B cell (primary cell): ENCODE measurements around the gene RPS15. TPM values are rescaled to one million over a fixed set of nuclear protein-coding genes. Genes with fewer than 3 reads are reported as not detected.

Experiments
- ATAC-seq: fragments of 200-7000 bp; cut with Tn5 transposase; one replicate; pipeline ENCODE4 v1.10.0; 2021; ENCODE audit warnings: low read depth, mild to moderate bottlenecking, moderate number of reproducible peaks, moderate library complexity
- CTCF ChIA-PET: fragments of 350-600 bp; sonication (Branson Sonifier 250); formaldehyde crosslinking; loops from one replicate; lab custom pipeline; 2021; ENCODE audit warnings: antibody characterized with exemption, inconsistent platforms; lab: Charles Lee
- POLR2A ChIA-PET: fragments of 350-600 bp; sonication (Branson Sonifier 250); formaldehyde crosslinking; loops from one replicate; lab custom pipeline; 2021; ENCODE audit warnings: antibody characterized with exemption; lab: Charles Lee
- DNase-seq: peaks from one replicate; pipeline ENCODE4 v3.0.0; 2013
- H2AFZ ChIP-seq: 2 replicates; pipeline ENCODE4 v1.6.1; 2012; ENCODE audit warnings: mild to moderate bottlenecking, low read depth, low read length; ENCODE audit not compliant: insufficient read depth, poor library complexity, severe bottlenecking
- H3K27ac ChIP-seq, 2 donors: 1 replicate in 1 of 2; 2 replicates in 1 of 2; pipeline ENCODE4 v1.5.1; 2012 to 2013; ENCODE audit warnings: low read length in 2 of 2, mild to moderate bottlenecking in 2 of 2, moderate library complexity in 1 of 2
- H3K27me3 ChIP-seq, 4 experiments: fragments of 200-600 bp in 1 of 4; sonication (generic) in 1 of 4; replicated peaks in 1 of 4; 1 replicate in 2 of 4; 2 replicates in 2 of 4; pipeline versions ENCODE4 v1.6.1 to v1.7.0; 2013 to 2016; ENCODE audit warnings: low read length in 3 of 4, mild to moderate bottlenecking in 2 of 4, mixed read lengths in 1 of 4, moderate library complexity in 1 of 4; ENCODE audit not compliant: insufficient read depth in 4 of 4, control insufficient read depth in 3 of 4; ENCODE audit errors: control extremely low read depth in 1 of 4
- H3K36me3 ChIP-seq, 2 experiments: replicated peaks in 1 of 2; 1 replicate in 1 of 2; 2 replicates in 1 of 2; pipeline versions ENCODE4 v1.6.1 to v1.7.1; 2013; ENCODE audit warnings: low read length in 1 of 2; ENCODE audit not compliant: insufficient read depth in 2 of 2, control insufficient read depth in 1 of 2; ENCODE audit errors: control extremely low read depth in 1 of 2, extremely low read depth in 1 of 2
- H3K4me1 ChIP-seq, 2 donors: fragments of 200-600 bp in 1 of 2; sonication (generic) in 1 of 2; 1 replicate in 1 of 2; 2 replicates in 1 of 2; pipeline versions ENCODE4 v1.5.1 to v1.6.1; 2013 to 2017; ENCODE audit warnings: low read length in 2 of 2; ENCODE audit not compliant: control insufficient read depth in 2 of 2, insufficient read depth in 2 of 2
- H3K4me2 ChIP-seq: replicated peaks from 2 replicates; pipeline ENCODE3; 2012; ENCODE audit warnings: mild to moderate bottlenecking, low read depth, low read length; ENCODE audit not compliant: poor library complexity, severe bottlenecking
- H3K4me3 ChIP-seq, 5 experiments: fragments of 200-600 bp in 1 of 5; sonication (generic) in 1 of 5; 1 replicate in 3 of 5; 2 replicates in 2 of 5; pipeline versions ENCODE4 v1.5.1 to v1.7.0; 2011 to 2016; ENCODE audit warnings: low read length in 4 of 5, mild to moderate bottlenecking in 4 of 5, low read depth in 2 of 5, control low read depth in 1 of 5, moderate library complexity in 1 of 5; ENCODE audit not compliant: insufficient read depth in 1 of 5; ENCODE audit errors: control extremely low read depth in 1 of 5, extremely low read depth in 1 of 5
- H3K79me2 ChIP-seq: fragments of 200-600 bp; sonication (generic); one replicate; pipeline ENCODE4 v1.6.0; 2016; ENCODE audit warnings: low read length; ENCODE audit not compliant: control insufficient read depth, insufficient read depth
- H3K9ac ChIP-seq: fragments of 200-600 bp; sonication (generic); 2 replicates; pipeline ENCODE4 v1.6.1; 2017; ENCODE audit warnings: mild to moderate bottlenecking, low read length, moderate library complexity
- H3K9me3 ChIP-seq, 3 donors: one replicate each; pipeline versions ENCODE4 v1.6.1 to v1.7.1; 2013; ENCODE audit warnings: low read length in 2 of 3; ENCODE audit not compliant: control insufficient read depth in 2 of 3, insufficient read depth in 1 of 3; ENCODE audit errors: control extremely low read depth in 1 of 3
- H4K20me1 ChIP-seq: 2 replicates; pipeline ENCODE4 v1.6.0; 2012; ENCODE audit warnings: mild to moderate bottlenecking, low read length; ENCODE audit not compliant: insufficient read depth, control insufficient read depth, poor library complexity, severe bottlenecking
- H3K27ac Mint-ChIP-seq: one replicate; pipeline ENCODE4 v1.8.0; 2021; ENCODE audit warnings: mixed read lengths
- H3K27me3 Mint-ChIP-seq: one replicate; pipeline ENCODE4 v1.8.0; 2021; ENCODE audit warnings: mixed read lengths
- H3K4me1 Mint-ChIP-seq: one replicate; pipeline ENCODE4 v1.8.0; 2021; ENCODE audit warnings: mixed read lengths
- H3K4me3 Mint-ChIP-seq: one replicate; pipeline ENCODE4 v1.8.0; 2021; ENCODE audit warnings: mixed read lengths
- H3K9me3 Mint-ChIP-seq: one replicate; pipeline ENCODE4 v1.8.0; 2022; ENCODE audit warnings: mixed read lengths; ENCODE audit not compliant: insufficient read depth
- EZH2 ChIP-seq: IDR thresholded peaks from 2 replicates; pipeline ENCODE4 v1.6.1; 2012; ENCODE audit warnings: borderline replicate concordance, low read depth, mild to moderate bottlenecking, moderate library complexity, low read length; ENCODE audit not compliant: insufficient read depth, poor library complexity, severe bottlenecking
- WGBS: methylation state at CpG from one replicate; pipeline ENCODE4 v1.1.5; 2013; ENCODE audit warnings: missing lambda C conversion rate; ENCODE audit not compliant: insufficient coverage; 5-methylcytosine and 5-hydroxymethylcytosine counted together
- intact Hi-C: fragments of 100-400 bp; cut with micrococcal nuclease; formaldehyde crosslinking; loops from one replicate; pipeline ENCODE4 v1.10.0; 2022
- polyA plus RNA-seq: library from polyadenylated mRNA; depleted of rRNA; stranded (reverse); fragments of >200 nt; gene quantifications from 2 replicates; pipeline ENCODE4 v1.2.3, GENCODE V29; 2012
- total RNA-seq, 2 donors: library from RNA; stranded (reverse); fragments of 120-200 nt in 1 of 2; gene quantifications; 1 replicate in 1 of 2; 2 replicates in 1 of 2; pipeline versions ENCODE4 v1.2.3 to v1.2.4, GENCODE V29; 2013 to 2022
- TF ChIP-seq, protein P1 (sequence below): fragments of 200-600 bp; IDR thresholded peaks from one replicate; pipeline ENCODE4 v1.8.0; 2022; ENCODE audit warnings: antibody characterized with exemption, mild to moderate bottlenecking

Gene RPS15
- total and polyA plus RNA-seq, 2 donors (not counting 1 experiment from before 2014, with no cell fraction given): 1,520 to 6,007 TPM

DNA sequence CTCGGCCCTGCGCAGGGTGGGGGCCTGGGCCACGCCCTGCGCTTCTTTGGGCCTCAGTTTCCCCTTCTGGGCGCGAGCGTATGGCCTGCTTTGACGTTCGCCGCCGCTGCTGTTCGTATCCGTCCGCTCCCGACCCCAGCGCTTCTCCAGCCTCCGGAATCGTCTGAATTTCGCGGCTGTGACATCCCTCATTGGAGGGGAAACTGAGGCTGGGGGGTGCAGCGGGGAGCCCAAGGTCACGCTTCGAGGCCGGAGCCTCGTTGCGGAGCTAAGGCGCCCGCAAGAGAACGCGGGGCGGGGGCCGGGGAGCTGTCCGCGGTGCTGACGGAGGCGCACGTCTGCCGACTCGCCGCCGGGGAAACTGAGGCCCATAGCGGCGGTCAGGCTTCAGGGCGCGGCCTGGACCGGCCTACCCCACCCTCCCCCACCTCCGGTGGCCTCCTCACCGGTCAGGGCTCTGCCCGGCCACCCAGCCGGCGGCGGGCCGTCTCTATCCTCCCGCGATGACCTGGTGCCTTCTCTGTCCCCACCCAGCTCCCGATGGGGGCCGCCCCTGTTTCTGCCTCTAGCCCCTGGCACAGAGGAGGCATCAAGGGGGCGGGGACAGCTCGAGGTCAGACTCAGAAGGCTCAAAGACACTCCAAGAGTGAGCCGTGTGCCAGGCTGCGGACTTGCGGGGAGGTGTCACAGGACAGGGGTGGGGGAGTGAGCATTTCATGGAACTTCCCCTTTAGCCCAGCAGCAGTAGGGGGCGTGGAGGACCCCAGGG is 8.7 kb downstream of the RPS15 start:
- H4K20me1 ChIP-seq: peaks cover 42% of the 10 kb centered on the region
- peak overlapping the region; percentile 20 for H3K27ac Mint-ChIP-seq
- H3K27ac ChIP-seq: no peak overlapping the region
- H3K9me3 ChIP-seq: peaks cover 0 to 26% (median 0%) of the 10 kb centered on the region in 3 donors
- H3K4me1 Mint-ChIP-seq: peaks cover 28% of the 10 kb centered on the region
- H3K4me3 Mint-ChIP-seq: peak overlapping the region; percentile 45
- H3K4me2 ChIP-seq: peak overlapping the region; percentile 86
- peaks cover 34% of the 10 kb centered on the region for H3K27me3 Mint-ChIP-seq
- intact Hi-C loops: no loop called here
- H3K27me3 ChIP-seq: peaks cover 0 to 58% (median 34%) of the 10 kb centered on the region in 4 experiments
- peak; percentile 64 for DNase-seq
- H3K9me3 Mint-ChIP-seq: no peaks in the 10 kb centered on the region
- ChIA-PET POLR2A (no interaction called here), CTCF (no interaction called here)
- no peak overlapping the region for H2AFZ ChIP-seq
- no peak overlapping the region for H3K9ac ChIP-seq
- ATAC-seq: no peak
- no peaks in the 10 kb centered on the region for H3K36me3 ChIP-seq
- no peaks in the 10 kb centered on the region for H3K79me2 ChIP-seq
- H3K4me1 ChIP-seq: peaks cover 19 to 33% of the 10 kb centered on the region in 2 donors
- no peak overlapping the region for H3K4me3 ChIP-seq
- 6% methylated on average over 63 of the region's 63 CpGs for WGBS
- peak; percentile 66 for TF ChIP-seq EZH2
- TF ChIP-seq, protein P1, sequence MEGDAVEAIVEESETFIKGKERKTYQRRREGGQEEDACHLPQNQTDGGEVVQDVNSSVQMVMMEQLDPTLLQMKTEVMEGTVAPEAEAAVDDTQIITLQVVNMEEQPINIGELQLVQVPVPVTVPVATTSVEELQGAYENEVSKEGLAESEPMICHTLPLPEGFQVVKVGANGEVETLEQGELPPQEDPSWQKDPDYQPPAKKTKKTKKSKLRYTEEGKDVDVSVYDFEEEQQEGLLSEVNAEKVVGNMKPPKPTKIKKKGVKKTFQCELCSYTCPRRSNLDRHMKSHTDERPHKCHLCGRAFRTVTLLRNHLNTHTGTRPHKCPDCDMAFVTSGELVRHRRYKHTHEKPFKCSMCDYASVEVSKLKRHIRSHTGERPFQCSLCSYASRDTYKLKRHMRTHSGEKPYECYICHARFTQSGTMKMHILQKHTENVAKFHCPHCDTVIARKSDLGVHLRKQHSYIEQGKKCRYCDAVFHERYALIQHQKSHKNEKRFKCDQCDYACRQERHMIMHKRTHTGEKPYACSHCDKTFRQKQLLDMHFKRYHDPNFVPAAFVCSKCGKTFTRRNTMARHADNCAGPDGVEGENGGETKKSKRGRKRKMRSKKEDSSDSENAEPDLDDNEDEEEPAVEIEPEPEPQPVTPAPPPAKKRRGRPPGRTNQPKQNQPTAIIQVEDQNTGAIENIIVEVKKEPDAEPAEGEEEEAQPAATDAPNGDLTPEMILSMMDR: no peak

DNA sequence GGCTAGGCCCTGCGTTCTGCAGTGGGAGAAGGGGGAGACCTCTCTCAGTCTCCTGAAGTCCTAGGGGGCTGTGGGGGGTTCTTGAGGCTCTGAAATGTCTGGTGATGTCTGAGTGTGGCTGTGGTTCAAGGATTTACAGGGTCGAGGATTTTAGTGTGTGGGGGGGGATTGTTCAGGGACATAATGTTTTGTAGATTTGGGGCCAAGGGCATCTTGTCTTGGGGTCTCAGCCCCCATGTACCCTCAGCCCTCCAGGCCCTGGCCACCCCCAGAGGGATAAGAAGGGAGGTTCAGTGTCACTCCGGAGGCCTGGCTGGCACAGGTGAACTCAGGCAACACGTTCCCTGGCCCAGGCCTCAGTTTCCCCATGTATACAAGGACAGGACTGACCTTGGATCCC is 9.3 kb downstream of the RPS15 start:
- Histone ChIP-seq H4K20me1 (peaks cover 36% of the 10 kb centered on the region), H2AFZ (no peak overlapping the region), H3K27me3 (peaks cover 0 to 64% (median 39%) of the 10 kb centered on the region in 4 experiments), H3K4me1 (peaks cover 19 to 33% of the 10 kb centered on the region in 2 donors), H3K27ac (no peak overlapping the region), H3K4me2 (no peak overlapping the region), H3K9me3 (peaks cover 0 to 29% (median 0%) of the 10 kb centered on the region in 3 donors), H3K79me2 (no peaks in the 10 kb centered on the region), H3K4me3 (no peak overlapping the region), H3K9ac (no peak overlapping the region), H3K36me3 (no peaks in the 10 kb centered on the region)
- H3K27me3 Mint-ChIP-seq: peaks cover 34% of the 10 kb centered on the region
- no peaks in the 10 kb centered on the region for H3K9me3 Mint-ChIP-seq
- ChIA-PET POLR2A (no interaction called here), CTCF (no interaction called here)
- WGBS: 28% methylated on average over 4 of the region's 4 CpGs
- no peak for DNase-seq
- no peak for ATAC-seq
- peak overlapping the region; percentile 37 for H3K27ac Mint-ChIP-seq
- peaks cover 28% of the 10 kb centered on the region for H3K4me1 Mint-ChIP-seq
- no peak for TF ChIP-seq EZH2
- TF ChIP-seq, protein P1: no peak
- intact Hi-C loops: no loop called here
- peak overlapping the region; percentile 45 for H3K4me3 Mint-ChIP-seq
